HCT116 (cell line): ENCODE data around the gene TRPM4.

Source experiments
- CEBPB ChIP-seq: IDR thresholded peaks from 2 replicates; pipeline ENCODE4 v1.6.1; 2012; ENCODE audit warnings: low read depth
- EGR1 ChIP-seq: IDR thresholded peaks from 2 replicates; pipeline ENCODE4 v1.6.1; 2012; ENCODE audit warnings: low read depth
- EZH2 ChIP-seq: fragments of 200-600 bp; sonication (generic); IDR thresholded peaks from 2 replicates; pipeline ENCODE4 v1.6.1; 2017; ENCODE audit warnings: antibody characterized with exemption, mixed run types
- FOSL1 ChIP-seq: IDR thresholded peaks from 2 replicates; pipeline ENCODE4 v1.6.1; 2012; ENCODE audit warnings: low read depth
- JUND ChIP-seq: IDR thresholded peaks from 2 replicates; pipeline ENCODE4 v1.6.1; 2012
- POLR2A ChIP-seq: IDR thresholded peaks from 2 replicates; pipeline ENCODE4 v1.7.0; 2011; ENCODE audit warnings: borderline replicate concordance; ENCODE audit not compliant: insufficient read depth, insufficient read length; ENCODE audit errors: extremely low read depth
- POLR2AphosphoS5 ChIP-seq: IDR thresholded peaks from 2 replicates; pipeline ENCODE4 v1.6.1; 2011; ENCODE audit warnings: mild to moderate bottlenecking, low read depth, low read length, moderate library complexity
- SRF ChIP-seq: IDR thresholded peaks from 2 replicates; pipeline ENCODE4 v1.6.1; 2012; ENCODE audit warnings: low read depth
- YY1 ChIP-seq: IDR thresholded peaks from 2 replicates; pipeline ENCODE4 v1.6.1; 2011; ENCODE audit warnings: low read length, low read depth, moderate library complexity, mild to moderate bottlenecking; ENCODE audit not compliant: insufficient replicate concordance; ENCODE audit errors: extremely low read depth
- ZBTB33 ChIP-seq: IDR thresholded peaks from 2 replicates; pipeline ENCODE4 v1.6.1; 2011; ENCODE audit warnings: mild to moderate bottlenecking, low read length, moderate library complexity; ENCODE audit not compliant: insufficient replicate concordance; ENCODE audit errors: extremely low read depth
- TF ChIP-seq, protein P1 (sequence below), 3 experiments: fragments of 200-600 bp in 1 of 3; sonication (generic) in 1 of 3; IDR thresholded peaks in 2 of 3; conservative IDR thresholded peaks in 1 of 3; 2 replicates each; pipeline ENCODE4 v1.5.1; 2012 to 2017; ENCODE audit warnings: low read depth in 2 of 3, low read length in 2 of 3, antibody characterized with exemption in 1 of 3, borderline replicate concordance in 1 of 3, control low read depth in 1 of 3, mild to moderate bottlenecking in 1 of 3, mixed read lengths in 1 of 3, mixed run types in 1 of 3, moderate library complexity in 1 of 3; ENCODE audit not compliant: insufficient read depth in 1 of 3

- TF ChIP-seq POLR2AphosphoS5 (no peak), EGR1 (no peak), POLR2A (no peak), FOSL1 (no peak), ZBTB33 (no peak), JUND (no peak), EZH2 (no peak), CEBPB (no peak), SRF (no peak), YY1 (no peak)
- TF ChIP-seq, protein P1, sequence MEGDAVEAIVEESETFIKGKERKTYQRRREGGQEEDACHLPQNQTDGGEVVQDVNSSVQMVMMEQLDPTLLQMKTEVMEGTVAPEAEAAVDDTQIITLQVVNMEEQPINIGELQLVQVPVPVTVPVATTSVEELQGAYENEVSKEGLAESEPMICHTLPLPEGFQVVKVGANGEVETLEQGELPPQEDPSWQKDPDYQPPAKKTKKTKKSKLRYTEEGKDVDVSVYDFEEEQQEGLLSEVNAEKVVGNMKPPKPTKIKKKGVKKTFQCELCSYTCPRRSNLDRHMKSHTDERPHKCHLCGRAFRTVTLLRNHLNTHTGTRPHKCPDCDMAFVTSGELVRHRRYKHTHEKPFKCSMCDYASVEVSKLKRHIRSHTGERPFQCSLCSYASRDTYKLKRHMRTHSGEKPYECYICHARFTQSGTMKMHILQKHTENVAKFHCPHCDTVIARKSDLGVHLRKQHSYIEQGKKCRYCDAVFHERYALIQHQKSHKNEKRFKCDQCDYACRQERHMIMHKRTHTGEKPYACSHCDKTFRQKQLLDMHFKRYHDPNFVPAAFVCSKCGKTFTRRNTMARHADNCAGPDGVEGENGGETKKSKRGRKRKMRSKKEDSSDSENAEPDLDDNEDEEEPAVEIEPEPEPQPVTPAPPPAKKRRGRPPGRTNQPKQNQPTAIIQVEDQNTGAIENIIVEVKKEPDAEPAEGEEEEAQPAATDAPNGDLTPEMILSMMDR (IDR thresholded peaks at IDR 0.05 in 2 of 3, conservative IDR thresholded peaks at IDR 0.05 in 1 of 3; ENCODE audit: borderline replicate concordance in 1 of 3, insufficient read depth in 1 of 3, low read depth in 2 of 3, low read length in 2 of 3), result no peak
These were observed 10.3 kb downstream of the TRPM4 start for GRCh38 chr19:49167857-49168409.
